K562 (cell line): Measurements from ENCODE around the gene SLC28A1. TPM values are rescaled to one million over a fixed set of nuclear protein-coding genes. Genes with fewer than 3 reads are reported as not detected.
A peak's percentile ranks its signal among the peaks of the same experiment; 100 is the strongest.

Experiments
- ATF1 ChIP-seq, 2 experiments: fragments of 450-650 bp in 1 of 2; IDR thresholded peaks; 2 replicates each; pipeline ENCODE4 v1.6.1; 2016; ENCODE audit warnings: missing compliant biosample characterization in 1 of 2, missing genetic modification characterization in 1 of 2
- CXXC5 ChIP-seq: fragments of 250-450 bp; sonication (Bioruptor Pico); IDR thresholded peaks from 2 replicates; pipeline ENCODE4 v1.8.0; 2022; ENCODE audit warnings: inconsistent platforms, mild to moderate bottlenecking, moderate library complexity
- EP300 ChIP-seq: IDR thresholded peaks from 2 replicates; pipeline ENCODE4 v1.6.1; 2012; ENCODE audit warnings: low read length, improper control_type of control experiment
- PTBP1 ChIP-seq: fragments of 200-400 bp; formaldehyde crosslinking; IDR thresholded peaks from 2 replicates; pipeline ENCODE4 v1.6.1; 2017; ENCODE audit warnings: low read depth, low read length
- SMAD4 ChIP-seq: fragments of 250-450 bp; sonication (Bioruptor Pico); conservative IDR thresholded peaks from 2 replicates; pipeline ENCODE4 v1.8.0; 2021; ENCODE audit warnings: inconsistent platforms, mild to moderate bottlenecking, moderate library complexity
- TGIF2 ChIP-seq: sonication (generic); formaldehyde crosslinking; IDR thresholded peaks from 2 replicates; pipeline ENCODE4 v1.8.1; 2022; ENCODE audit warnings: mild to moderate bottlenecking, missing genetic modification reagents, moderate library complexity
- polyA plus RNA-seq, 8 experiments: library from polyadenylated mRNA; depleted of rRNA in 4 of 8; stranded (reverse) in 5 of 8; unstranded in 3 of 8; fragments of >200 nt; fragmentation: Nextera tagmentation in 2 of 8; fragmentation: Illumina TruSeq in 1 of 8; extraction: Ambion mirVana in 2 of 8; extraction: Trizol in 1 of 8; gene quantifications; 2 replicates each; pipeline versions ENCODE4 v1.2.1 to v1.2.3, GENCODE V29; 2011 to 2014; ENCODE audit warnings: inconsistent platforms in 1 of 8, missing spikeins in 1 of 8
- total RNA-seq, 7 experiments: library from RNA; depleted of rRNA in 6 of 7; stranded (reverse); fragments of >200 nt in 6 of 7; fragmentation: Illumina TruSeq in 2 of 7; extraction: Trizol in 2 of 7; gene quantifications; 2 replicates each; pipeline versions ENCODE4 v1.2.1 to v1.2.3, GENCODE V29; 2011 to 2021; ENCODE audit warnings: low replicate concordance in 1 of 7
- TF ChIP-seq, protein P1 (sequence below), 2 experiments: fragments of 450-650 bp; formaldehyde crosslinking in 1 of 2; IDR thresholded peaks; 2 replicates each; pipeline versions ENCODE4 v1.4.0 to v1.6.1; 2014 to 2020; ENCODE audit warnings: mild to moderate bottlenecking in 2 of 2, borderline replicate concordance in 1 of 2, low read depth in 1 of 2
- TF ChIP-seq, protein P2 (sequence below): fragments of 200-400 bp; formaldehyde crosslinking; IDR thresholded peaks from 2 replicates; pipeline ENCODE4 v1.6.1; 2017; ENCODE audit warnings: mild to moderate bottlenecking, low read depth, low read length, moderate library complexity
- TF ChIP-seq, protein P3 (sequence below): fragments of 450-650 bp; IDR thresholded peaks from 2 replicates; pipeline ENCODE4 v1.7.1; 2018; ENCODE audit warnings: mild to moderate bottlenecking, low read depth; ENCODE audit not compliant: partially characterized antibody
- TF ChIP-seq, protein P4 (sequence below): sonication (generic); formaldehyde crosslinking; IDR thresholded peaks from 2 replicates; pipeline ENCODE4 v1.8.0; 2022; ENCODE audit warnings: missing genetic modification reagents, mild to moderate bottlenecking, moderate library complexity, borderline replicate concordance

SLC28A1 gene
- total and polyA plus RNA-seq, 9 of the 15 experiments (the other 6 are each of a cell fraction or from before 2014, with no cell fraction given): 0.04 TPM; not detected in 8

DNA sequence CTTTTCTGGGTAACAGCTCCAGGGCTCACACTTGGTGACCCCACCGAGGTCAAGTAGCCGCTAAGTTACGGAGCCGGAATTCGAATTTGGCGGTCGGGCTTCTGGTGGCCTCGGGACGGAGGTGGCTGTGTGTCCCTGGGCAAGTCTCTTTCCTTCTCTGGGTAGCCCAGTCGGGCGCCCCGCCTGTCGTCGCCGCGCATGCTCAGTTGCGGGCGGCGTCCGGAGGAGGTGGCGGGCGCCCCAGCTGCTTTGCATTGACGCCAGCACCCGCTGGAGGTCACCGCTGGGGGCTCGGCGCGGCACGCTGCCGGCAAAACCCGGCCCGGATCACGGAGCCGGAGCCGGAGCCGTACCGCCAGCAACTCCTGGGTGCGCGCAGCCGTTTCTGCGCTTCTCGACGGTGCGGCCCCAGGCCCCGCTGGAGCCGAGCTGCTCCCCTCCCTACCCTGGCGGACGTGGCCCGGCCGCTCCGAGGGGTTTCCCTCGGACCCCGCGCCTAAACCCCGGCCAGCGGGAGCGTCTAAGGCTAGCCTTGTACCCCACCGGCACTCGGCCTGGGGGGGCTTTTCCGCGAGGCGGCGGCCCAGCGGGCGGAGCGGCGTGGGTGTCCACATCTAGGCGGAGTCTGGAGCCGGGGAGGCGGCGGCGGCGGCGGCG is 96.7 kb downstream of the SLC28A1 start (continued):
- TF ChIP-seq, protein P1, sequence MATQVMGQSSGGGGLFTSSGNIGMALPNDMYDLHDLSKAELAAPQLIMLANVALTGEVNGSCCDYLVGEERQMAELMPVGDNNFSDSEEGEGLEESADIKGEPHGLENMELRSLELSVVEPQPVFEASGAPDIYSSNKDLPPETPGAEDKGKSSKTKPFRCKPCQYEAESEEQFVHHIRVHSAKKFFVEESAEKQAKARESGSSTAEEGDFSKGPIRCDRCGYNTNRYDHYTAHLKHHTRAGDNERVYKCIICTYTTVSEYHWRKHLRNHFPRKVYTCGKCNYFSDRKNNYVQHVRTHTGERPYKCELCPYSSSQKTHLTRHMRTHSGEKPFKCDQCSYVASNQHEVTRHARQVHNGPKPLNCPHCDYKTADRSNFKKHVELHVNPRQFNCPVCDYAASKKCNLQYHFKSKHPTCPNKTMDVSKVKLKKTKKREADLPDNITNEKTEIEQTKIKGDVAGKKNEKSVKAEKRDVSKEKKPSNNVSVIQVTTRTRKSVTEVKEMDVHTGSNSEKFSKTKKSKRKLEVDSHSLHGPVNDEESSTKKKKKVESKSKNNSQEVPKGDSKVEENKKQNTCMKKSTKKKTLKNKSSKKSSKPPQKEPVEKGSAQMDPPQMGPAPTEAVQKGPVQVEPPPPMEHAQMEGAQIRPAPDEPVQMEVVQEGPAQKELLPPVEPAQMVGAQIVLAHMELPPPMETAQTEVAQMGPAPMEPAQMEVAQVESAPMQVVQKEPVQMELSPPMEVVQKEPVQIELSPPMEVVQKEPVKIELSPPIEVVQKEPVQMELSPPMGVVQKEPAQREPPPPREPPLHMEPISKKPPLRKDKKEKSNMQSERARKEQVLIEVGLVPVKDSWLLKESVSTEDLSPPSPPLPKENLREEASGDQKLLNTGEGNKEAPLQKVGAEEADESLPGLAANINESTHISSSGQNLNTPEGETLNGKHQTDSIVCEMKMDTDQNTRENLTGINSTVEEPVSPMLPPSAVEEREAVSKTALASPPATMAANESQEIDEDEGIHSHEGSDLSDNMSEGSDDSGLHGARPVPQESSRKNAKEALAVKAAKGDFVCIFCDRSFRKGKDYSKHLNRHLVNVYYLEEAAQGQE (IDR thresholded peaks at IDR 0.05; ENCODE audit: borderline replicate concordance): peak; percentile 31
- TF ChIP-seq, protein P1 (CRISPR knock-in tag; IDR thresholded peaks at IDR 0.05; ENCODE audit: low read depth): no peak
- TF ChIP-seq, protein P2, sequence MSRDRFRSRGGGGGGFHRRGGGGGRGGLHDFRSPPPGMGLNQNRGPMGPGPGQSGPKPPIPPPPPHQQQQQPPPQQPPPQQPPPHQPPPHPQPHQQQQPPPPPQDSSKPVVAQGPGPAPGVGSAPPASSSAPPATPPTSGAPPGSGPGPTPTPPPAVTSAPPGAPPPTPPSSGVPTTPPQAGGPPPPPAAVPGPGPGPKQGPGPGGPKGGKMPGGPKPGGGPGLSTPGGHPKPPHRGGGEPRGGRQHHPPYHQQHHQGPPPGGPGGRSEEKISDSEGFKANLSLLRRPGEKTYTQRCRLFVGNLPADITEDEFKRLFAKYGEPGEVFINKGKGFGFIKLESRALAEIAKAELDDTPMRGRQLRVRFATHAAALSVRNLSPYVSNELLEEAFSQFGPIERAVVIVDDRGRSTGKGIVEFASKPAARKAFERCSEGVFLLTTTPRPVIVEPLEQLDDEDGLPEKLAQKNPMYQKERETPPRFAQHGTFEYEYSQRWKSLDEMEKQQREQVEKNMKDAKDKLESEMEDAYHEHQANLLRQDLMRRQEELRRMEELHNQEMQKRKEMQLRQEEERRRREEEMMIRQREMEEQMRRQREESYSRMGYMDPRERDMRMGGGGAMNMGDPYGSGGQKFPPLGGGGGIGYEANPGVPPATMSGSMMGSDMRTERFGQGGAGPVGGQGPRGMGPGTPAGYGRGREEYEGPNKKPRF: no peak
- TF ChIP-seq EP300 (peak; percentile 42; the same call in 1 of the 2 replicates), ATF1 (CRISPR knock-in tag; IDR thresholded peaks at IDR 0.05) (peak; percentile 50), ATF1 (tag; IDR thresholded peaks at IDR 0.05) (peak; percentile 92), CXXC5 (CRISPR knock-in tag) (peak; percentile 96), PTBP1 (0 out of 2 replicates have a peak, but pooled peaks have one; percentile 28), SMAD4 (peak; percentile 91), TGIF2 (no peak)
- TF ChIP-seq, protein P3, sequence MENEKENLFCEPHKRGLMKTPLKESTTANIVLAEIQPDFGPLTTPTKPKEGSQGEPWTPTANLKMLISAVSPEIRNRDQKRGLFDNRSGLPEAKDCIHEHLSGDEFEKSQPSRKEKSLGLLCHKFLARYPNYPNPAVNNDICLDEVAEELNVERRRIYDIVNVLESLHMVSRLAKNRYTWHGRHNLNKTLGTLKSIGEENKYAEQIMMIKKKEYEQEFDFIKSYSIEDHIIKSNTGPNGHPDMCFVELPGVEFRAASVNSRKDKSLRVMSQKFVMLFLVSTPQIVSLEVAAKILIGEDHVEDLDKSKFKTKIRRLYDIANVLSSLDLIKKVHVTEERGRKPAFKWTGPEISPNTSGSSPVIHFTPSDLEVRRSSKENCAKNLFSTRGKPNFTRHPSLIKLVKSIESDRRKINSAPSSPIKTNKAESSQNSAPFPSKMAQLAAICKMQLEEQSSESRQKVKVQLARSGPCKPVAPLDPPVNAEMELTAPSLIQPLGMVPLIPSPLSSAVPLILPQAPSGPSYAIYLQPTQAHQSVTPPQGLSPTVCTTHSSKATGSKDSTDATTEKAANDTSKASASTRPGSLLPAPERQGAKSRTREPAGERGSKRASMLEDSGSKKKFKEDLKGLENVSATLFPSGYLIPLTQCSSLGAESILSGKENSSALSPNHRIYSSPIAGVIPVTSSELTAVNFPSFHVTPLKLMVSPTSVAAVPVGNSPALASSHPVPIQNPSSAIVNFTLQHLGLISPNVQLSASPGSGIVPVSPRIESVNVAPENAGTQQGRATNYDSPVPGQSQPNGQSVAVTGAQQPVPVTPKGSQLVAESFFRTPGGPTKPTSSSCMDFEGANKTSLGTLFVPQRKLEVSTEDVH: peak; percentile 29
- TF ChIP-seq, protein P4, sequence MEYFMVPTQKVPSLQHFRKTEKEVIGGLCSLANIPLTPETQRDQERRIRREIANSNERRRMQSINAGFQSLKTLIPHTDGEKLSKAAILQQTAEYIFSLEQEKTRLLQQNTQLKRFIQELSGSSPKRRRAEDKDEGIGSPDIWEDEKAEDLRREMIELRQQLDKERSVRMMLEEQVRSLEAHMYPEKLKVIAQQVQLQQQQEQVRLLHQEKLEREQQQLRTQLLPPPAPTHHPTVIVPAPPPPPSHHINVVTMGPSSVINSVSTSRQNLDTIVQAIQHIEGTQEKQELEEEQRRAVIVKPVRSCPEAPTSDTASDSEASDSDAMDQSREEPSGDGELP (CRISPR knock-in tag): peak; percentile 97
